Measurements from ENCODE around the gene FOXL2.

Gene FOXL2

DNA sequence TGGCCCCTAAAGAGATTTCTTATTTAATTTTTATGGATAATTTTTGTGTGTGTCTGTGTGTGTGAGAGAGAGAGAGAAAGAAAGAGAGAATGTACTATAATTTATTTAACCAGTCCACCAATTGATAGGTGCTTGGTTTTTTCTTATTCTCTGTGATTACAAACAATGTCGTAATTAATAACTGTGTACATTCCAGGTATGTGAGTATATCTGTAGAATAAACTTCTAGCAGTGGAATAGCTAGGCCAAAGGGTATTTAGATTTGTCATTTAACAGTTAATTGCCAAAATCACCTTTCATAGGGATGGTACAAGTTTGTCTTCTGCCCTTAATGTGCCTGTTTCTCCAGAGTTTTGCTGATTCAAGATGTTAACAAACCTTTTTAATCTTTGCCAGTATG lies 35.3 kb downstream of the FOXL2 start:
- Mint-ChIP-seq H3K4me3 (no peak overlapping the region), H3K27ac (no peak overlapping the region), H3K36me3 (ENCODE audit: low read depth) (no peaks in the 10 kb centered on the region), H3K9me3 (no peaks in the 10 kb centered on the region), H3K27me3 (ENCODE audit: low read depth, poor library complexity) (peaks cover 16% of the 10 kb centered on the region), H3K4me1 (peaks cover 5% of the 10 kb centered on the region)
- no peak for DNase-seq
- no peak for TF ChIP-seq CTCF (IDR thresholded peaks at IDR 0.05)

DNA sequence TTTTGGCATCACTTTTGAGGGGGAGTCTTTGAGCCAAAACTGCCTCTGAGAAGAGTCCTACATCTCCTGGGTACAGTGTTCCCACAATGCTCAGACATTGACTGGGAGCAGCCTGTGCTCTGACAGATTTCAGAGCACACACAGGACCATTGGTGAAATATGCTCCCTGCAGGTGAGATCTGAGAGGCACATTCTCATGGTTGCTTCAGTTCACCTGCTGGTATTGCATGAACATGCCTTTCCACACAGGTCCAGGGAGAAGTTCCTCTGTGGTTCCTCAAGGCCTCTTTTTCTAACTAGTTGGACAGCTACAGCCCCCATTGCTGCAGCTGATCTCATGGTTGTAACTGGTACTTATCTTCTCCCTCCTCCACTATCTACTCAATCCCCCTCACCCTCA lies 37.0 kb downstream of the FOXL2 start:
- H3K36me3 Mint-ChIP-seq (ENCODE audit: low read depth): no peaks in the 10 kb centered on the region
- H3K27ac Mint-ChIP-seq: no peak overlapping the region

GRCh38 chr3:138908846-138909245 lies 38.1 kb downstream of the FOXL2 start:
- peaks cover 4% of the 10 kb centered on the region for H3K9me3 Mint-ChIP-seq
- TF ChIP-seq CTCF (IDR thresholded peaks at IDR 0.05): no peak
- H3K27me3 Mint-ChIP-seq (ENCODE audit: low read depth, poor library complexity): no peaks in the 10 kb centered on the region
- no peak overlapping the region for H3K27ac Mint-ChIP-seq
- H3K36me3 Mint-ChIP-seq (ENCODE audit: low read depth): no peaks in the 10 kb centered on the region
- H3K4me1 Mint-ChIP-seq: no peaks in the 10 kb centered on the region
- no peak for DNase-seq
- no peak overlapping the region for H3K4me3 Mint-ChIP-seq

More for the DNA sequence above, 37.0 kb downstream of the FOXL2 start:
- no peak for TF ChIP-seq CTCF (IDR thresholded peaks at IDR 0.05)
- Mint-ChIP-seq H3K9me3 (peaks cover 1% of the 10 kb centered on the region), H3K4me1 (peaks cover 2% of the 10 kb centered on the region), H3K4me3 (no peak overlapping the region), H3K27me3 (ENCODE audit: low read depth, poor library complexity) (peaks cover 5% of the 10 kb centered on the region)
- no peak for DNase-seq

DNA sequence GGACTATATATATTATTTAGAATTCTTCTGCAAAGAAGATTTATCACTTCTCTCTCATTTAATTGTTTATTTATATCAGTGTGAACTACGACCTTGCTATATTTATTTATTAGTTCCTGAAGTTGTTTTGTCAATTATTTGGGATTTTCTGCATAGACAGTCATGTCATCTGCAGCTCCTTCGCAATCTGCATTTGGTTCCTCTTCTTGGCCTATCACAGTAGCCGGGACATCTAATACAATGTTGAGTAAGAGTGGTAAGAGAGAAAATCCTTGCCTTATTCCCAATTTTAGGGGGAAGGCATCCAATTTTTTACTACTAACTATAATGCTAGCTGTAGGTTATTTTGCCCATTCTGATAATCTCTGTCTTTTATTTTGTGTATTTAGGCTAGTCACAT lies 39.4 kb downstream of the FOXL2 start:
- no peaks in the 10 kb centered on the region for H3K27me3 Mint-ChIP-seq (ENCODE audit: low read depth, poor library complexity)
- H3K4me1 Mint-ChIP-seq: no peaks in the 10 kb centered on the region
- H3K9me3 Mint-ChIP-seq: peaks cover 4% of the 10 kb centered on the region
- H3K4me3 Mint-ChIP-seq: no peak overlapping the region
- TF ChIP-seq CTCF (IDR thresholded peaks at IDR 0.05): no peak
- no peaks in the 10 kb centered on the region for H3K36me3 Mint-ChIP-seq (ENCODE audit: low read depth)
- no peak for DNase-seq
- no peak overlapping the region for H3K27ac Mint-ChIP-seq

DNA sequence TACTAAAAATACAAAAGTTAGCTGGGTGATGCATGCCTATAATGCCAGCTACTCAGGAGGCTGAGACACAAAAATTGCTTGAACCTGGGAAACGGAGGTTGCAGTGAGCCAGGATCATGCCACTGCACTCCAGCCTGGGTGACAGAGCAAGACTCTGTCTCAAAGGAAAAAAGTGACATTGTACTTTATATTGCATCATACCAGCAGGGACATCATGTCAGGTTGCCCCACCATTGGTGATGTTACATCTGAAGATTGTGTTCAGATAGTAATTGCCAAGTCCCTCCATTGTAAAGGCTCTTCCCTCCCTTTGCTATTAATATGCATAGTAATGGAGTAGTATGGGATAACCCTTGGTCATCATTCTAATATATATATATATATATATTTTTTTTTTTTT lies 44.8 kb downstream of the FOXL2 start:
- no peak overlapping the region for H3K4me3 Mint-ChIP-seq
- no peak overlapping the region for H3K27ac Mint-ChIP-seq
- no peak for DNase-seq
- H3K27me3 Mint-ChIP-seq (ENCODE audit: low read depth, poor library complexity): peaks cover 3% of the 10 kb centered on the region
- TF ChIP-seq CTCF (IDR thresholded peaks at IDR 0.05): no peak
- H3K9me3 Mint-ChIP-seq: peaks cover 4% of the 10 kb centered on the region
- H3K36me3 Mint-ChIP-seq (ENCODE audit: low read depth): no peaks in the 10 kb centered on the region
- H3K4me1 Mint-ChIP-seq: no peaks in the 10 kb centered on the region

DNA sequence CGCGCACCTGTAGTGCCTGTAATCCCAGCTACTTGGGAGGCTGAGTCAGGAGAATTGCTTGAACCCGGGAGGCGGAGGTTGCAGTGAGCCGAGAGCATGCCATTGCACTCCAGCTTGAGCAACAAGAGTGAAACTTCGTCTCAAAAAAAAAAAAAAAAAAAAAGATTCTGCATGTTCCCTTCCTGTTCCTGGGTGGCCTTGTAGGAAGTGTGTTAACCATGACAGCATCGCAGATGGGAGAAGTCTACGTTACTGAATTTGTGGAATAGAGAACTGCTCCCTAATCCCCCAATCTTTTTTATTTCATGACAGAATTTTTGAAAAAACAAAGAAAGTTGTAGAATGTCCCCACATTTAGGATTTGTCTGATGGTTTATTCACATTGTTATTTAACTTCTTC lies 45.4 kb downstream of the FOXL2 start:
- DNase-seq: no peak
- Mint-ChIP-seq H3K27ac (no peak overlapping the region), H3K9me3 (peaks cover 4% of the 10 kb centered on the region), H3K36me3 (ENCODE audit: low read depth) (no peaks in the 10 kb centered on the region), H3K4me1 (no peaks in the 10 kb centered on the region), H3K4me3 (no peak overlapping the region), H3K27me3 (ENCODE audit: low read depth, poor library complexity) (peaks cover 3% of the 10 kb centered on the region)
- no peak for TF ChIP-seq CTCF (IDR thresholded peaks at IDR 0.05)

All from nephron progenitor cell (in vitro differentiated cells).